ENCODE measurements around the gene ST6GALNAC5. TPM values are rescaled to one million over a fixed set of nuclear protein-coding genes. Genes with fewer than 3 reads are reported as not detected.

Gene ST6GALNAC5
- polyA plus RNA-seq, 4 donors: 3.1 to 4.6 (median 4.3) TPM

GRCh38 chr1:77096496-77097255, 229.4 kb downstream of the ST6GALNAC5 start:
- no peak for DNase-seq (ENCODE audit: low read depth in 4 of 4, low spot score in 2 of 4)

GRCh38 chr1:77100875-77101274, 233.6 kb downstream of the ST6GALNAC5 start:
- no peak for DNase-seq (ENCODE audit: low read depth in 4 of 4, low spot score in 2 of 4)

- no peak for DNase-seq (ENCODE audit: low read depth in 4 of 4, low spot score in 2 of 4)
These were observed 236.2 kb downstream of the ST6GALNAC5 start for GRCh38 chr1:77103486-77103885.

- no peak for DNase-seq (ENCODE audit: low read depth in 4 of 4, low spot score in 2 of 4)
These were observed 237.4 kb downstream of the ST6GALNAC5 start for GRCh38 chr1:77104672-77105071.
